Astrocyte (in vitro differentiated cells and primary cell): Measurements from ENCODE around the gene GLRX5. TPM values are rescaled to one million over a fixed set of nuclear protein-coding genes. Genes with fewer than 3 reads are reported as not detected.
A peak's percentile ranks its signal among the peaks of the same experiment; 100 is the strongest.

Experiments used
- DNase-seq: peaks from one replicate; pipeline ENCODE4 v3.0.0-alpha.2; 2010; ENCODE audit warnings: low read depth
- FAIRE-seq: peaks from 2 replicates; lab custom pipeline; 2011; peaks lifted over from hg19 to GRCh38; lab: Jason Lieb, UNC
- H2AFZ ChIP-seq: 2 replicates; pipeline ENCODE4 v1.6.0; 2012; ENCODE audit warnings: low read depth, low read length, inconsistent platforms
- H3K27ac ChIP-seq: 2 replicates; pipeline ENCODE4 v1.5.1; 2011; ENCODE audit warnings: low read depth, low read length, inconsistent platforms
- H3K27me3 ChIP-seq: 2 replicates; pipeline ENCODE4 v1.6.0; 2011; ENCODE audit warnings: low read length, inconsistent platforms; ENCODE audit not compliant: insufficient read depth
- H3K36me3 ChIP-seq: 2 replicates; pipeline ENCODE4 v1.5.1; 2011; ENCODE audit warnings: low read length, inconsistent platforms; ENCODE audit not compliant: insufficient read depth
- H3K4me1 ChIP-seq: 2 replicates; pipeline ENCODE4 v1.5.1; 2011; ENCODE audit warnings: low read length, inconsistent platforms; ENCODE audit not compliant: insufficient read depth
- H3K4me2 ChIP-seq: 2 replicates; pipeline ENCODE4 v1.6.0; 2012; ENCODE audit warnings: low read length, inconsistent platforms
- H3K4me3 ChIP-seq: 2 replicates; pipeline ENCODE4 v1.5.1; 2011; ENCODE audit warnings: low read depth, mild to moderate bottlenecking, low read length, inconsistent platforms; ENCODE audit not compliant: insufficient read depth
- H3K79me2 ChIP-seq: 2 replicates; pipeline ENCODE4 v1.6.0; 2012; ENCODE audit warnings: mild to moderate bottlenecking, low read length, inconsistent platforms; ENCODE audit not compliant: insufficient read depth
- H3K9ac ChIP-seq: 2 replicates; pipeline ENCODE4 v1.6.0; 2012; ENCODE audit warnings: mild to moderate bottlenecking, low read length, inconsistent platforms
- H3K9me3 ChIP-seq: 2 replicates; pipeline ENCODE4 v1.5.1; 2012; ENCODE audit warnings: low read depth, mild to moderate bottlenecking, low read length, inconsistent platforms; ENCODE audit not compliant: insufficient read depth
- H4K20me1 ChIP-seq: 2 replicates; pipeline ENCODE4 v1.6.0; 2012; ENCODE audit warnings: low read length, inconsistent platforms; ENCODE audit not compliant: insufficient read depth
- H3K27ac Mint-ChIP-seq: one replicate; pipeline ENCODE4 v1.8.0; 2021; ENCODE audit warnings: mild to moderate bottlenecking, mixed read lengths; ENCODE audit not compliant: unreplicated experiment
- H3K27me3 Mint-ChIP-seq: one replicate; pipeline ENCODE4 v1.8.0; 2021; ENCODE audit warnings: low read depth, mixed read lengths; ENCODE audit not compliant: unreplicated experiment
- H3K36me3 Mint-ChIP-seq: one replicate; pipeline ENCODE4 v1.8.0; 2021; ENCODE audit warnings: low read depth, mixed read lengths; ENCODE audit not compliant: unreplicated experiment
- H3K4me1 Mint-ChIP-seq: one replicate; pipeline ENCODE4 v1.8.0; 2021; ENCODE audit warnings: low read depth, mixed read lengths; ENCODE audit not compliant: unreplicated experiment
- H3K4me3 Mint-ChIP-seq: one replicate; pipeline ENCODE4 v1.8.0; 2021; ENCODE audit warnings: mild to moderate bottlenecking, moderate library complexity, mixed read lengths; ENCODE audit not compliant: unreplicated experiment
- H3K9me3 Mint-ChIP-seq: one replicate; pipeline ENCODE4 v1.8.0; 2021; ENCODE audit warnings: mild to moderate bottlenecking, mixed read lengths; ENCODE audit not compliant: unreplicated experiment
- EZH2 ChIP-seq: IDR thresholded peaks from 2 replicates; pipeline ENCODE4 v1.6.1; 2012; ENCODE audit warnings: mild to moderate bottlenecking, low read length, inconsistent platforms; ENCODE audit not compliant: insufficient read depth
- total RNA-seq: library from RNA; stranded (reverse); gene quantifications from 2 replicates; pipeline ENCODE4 v1.2.1, GENCODE V29; 2021
- TF ChIP-seq, protein P1 (sequence below): IDR thresholded peaks from 2 replicates; pipeline ENCODE4 v1.5.1; 2011; ENCODE audit warnings: low read depth, mild to moderate bottlenecking, inconsistent platforms, low read length, moderate library complexity; ENCODE audit not compliant: insufficient read depth

GLRX5 gene
- total RNA-seq, 1 donor from 2014 or later = 50.5 TPM

DNA sequence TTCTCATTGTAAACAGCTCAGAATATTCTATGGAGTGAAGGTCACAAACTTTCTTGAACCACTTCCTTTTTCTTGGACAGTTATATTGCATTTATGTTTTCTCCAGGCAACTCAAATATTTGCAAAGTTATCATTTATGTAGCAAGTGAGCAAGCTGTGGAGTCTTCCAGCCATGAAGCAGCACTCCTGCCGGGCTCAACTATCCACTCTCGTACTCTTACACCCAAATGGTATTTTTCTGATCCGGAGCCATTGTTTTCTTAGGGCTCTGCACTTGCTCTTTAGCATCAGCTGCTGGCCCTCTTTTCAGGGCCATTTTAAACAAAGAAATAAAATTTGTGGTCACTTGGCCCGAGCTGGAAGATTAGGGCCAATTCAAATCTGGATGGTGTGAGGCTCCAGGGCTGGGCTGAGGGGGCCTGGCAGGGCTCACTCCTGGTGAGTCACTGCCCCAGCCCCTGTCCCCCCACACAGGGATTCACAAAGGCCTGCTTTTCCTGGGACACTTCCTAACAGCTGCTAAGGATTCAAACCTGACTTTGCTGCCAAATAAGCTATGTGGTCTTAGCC lies 38.1 kb upstream of the GLRX5 start:
- Histone ChIP-seq H4K20me1 (no peaks in the 10 kb centered on the region), H2AFZ (no peak overlapping the region), H3K4me1 (peaks cover 28% of the 10 kb centered on the region), H3K79me2 (no peaks in the 10 kb centered on the region), H3K9ac (no peak overlapping the region), H3K4me3 (no peak overlapping the region), H3K27ac (no peak overlapping the region), H3K27me3 (no peaks in the 10 kb centered on the region), H3K9me3 (no peaks in the 10 kb centered on the region), H3K36me3 (no peaks in the 10 kb centered on the region), H3K4me2 (peak overlapping the region; percentile 32)
- no peak overlapping the region for H3K27ac Mint-ChIP-seq
- H3K4me3 Mint-ChIP-seq = no peak overlapping the region
- H3K4me1 Mint-ChIP-seq = peaks cover 19% of the 10 kb centered on the region
- FAIRE-seq (no peak), DNase-seq (peak; percentile 61)
- no peak for TF ChIP-seq EZH2
- TF ChIP-seq, protein P1, sequence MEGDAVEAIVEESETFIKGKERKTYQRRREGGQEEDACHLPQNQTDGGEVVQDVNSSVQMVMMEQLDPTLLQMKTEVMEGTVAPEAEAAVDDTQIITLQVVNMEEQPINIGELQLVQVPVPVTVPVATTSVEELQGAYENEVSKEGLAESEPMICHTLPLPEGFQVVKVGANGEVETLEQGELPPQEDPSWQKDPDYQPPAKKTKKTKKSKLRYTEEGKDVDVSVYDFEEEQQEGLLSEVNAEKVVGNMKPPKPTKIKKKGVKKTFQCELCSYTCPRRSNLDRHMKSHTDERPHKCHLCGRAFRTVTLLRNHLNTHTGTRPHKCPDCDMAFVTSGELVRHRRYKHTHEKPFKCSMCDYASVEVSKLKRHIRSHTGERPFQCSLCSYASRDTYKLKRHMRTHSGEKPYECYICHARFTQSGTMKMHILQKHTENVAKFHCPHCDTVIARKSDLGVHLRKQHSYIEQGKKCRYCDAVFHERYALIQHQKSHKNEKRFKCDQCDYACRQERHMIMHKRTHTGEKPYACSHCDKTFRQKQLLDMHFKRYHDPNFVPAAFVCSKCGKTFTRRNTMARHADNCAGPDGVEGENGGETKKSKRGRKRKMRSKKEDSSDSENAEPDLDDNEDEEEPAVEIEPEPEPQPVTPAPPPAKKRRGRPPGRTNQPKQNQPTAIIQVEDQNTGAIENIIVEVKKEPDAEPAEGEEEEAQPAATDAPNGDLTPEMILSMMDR = no peak
- no peaks in the 10 kb centered on the region for H3K36me3 Mint-ChIP-seq
- peaks cover 20% of the 10 kb centered on the region for H3K27me3 Mint-ChIP-seq
- H3K9me3 Mint-ChIP-seq = peaks cover 4% of the 10 kb centered on the region

DNA sequence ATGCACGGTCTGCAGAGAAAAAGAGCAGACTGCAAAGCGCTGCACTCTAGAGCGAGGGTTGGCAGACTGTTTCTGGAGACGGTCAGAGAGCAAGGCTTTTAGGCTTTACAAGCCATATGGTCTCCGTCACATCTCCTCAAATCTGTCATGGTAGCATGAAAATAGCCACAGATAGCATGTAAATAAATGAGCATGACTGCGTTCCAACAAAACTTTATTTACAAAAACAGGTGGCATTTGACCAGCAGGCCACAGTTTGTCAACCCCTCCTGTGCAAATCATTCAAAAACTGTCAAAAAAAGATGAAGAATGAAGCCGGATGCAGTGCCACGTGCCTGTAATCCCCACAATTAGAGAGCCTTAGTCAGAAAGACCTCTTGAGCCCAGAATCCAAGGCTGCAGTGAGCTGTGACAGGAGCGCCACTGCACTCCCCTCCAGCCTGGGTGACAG lies 37.3 kb upstream of the GLRX5 start:
- no peak for FAIRE-seq
- H3K4me2 ChIP-seq = no peak overlapping the region
- no peak overlapping the region for H3K27ac Mint-ChIP-seq

More for the DNA sequence above, 37.3 kb upstream of the GLRX5 start:
- DNase-seq = no peak
- Mint-ChIP-seq H3K36me3 (no peaks in the 10 kb centered on the region), H3K27me3 (peaks cover 21% of the 10 kb centered on the region), H3K4me1 (peaks cover 19% of the 10 kb centered on the region), H3K9me3 (no peaks in the 10 kb centered on the region), H3K4me3 (no peak overlapping the region)
- TF ChIP-seq, protein P1 = no peak
- TF ChIP-seq EZH2 = no peak
- Histone ChIP-seq H3K27ac (no peak overlapping the region), H3K27me3 (no peaks in the 10 kb centered on the region), H3K36me3 (no peaks in the 10 kb centered on the region), H4K20me1 (no peaks in the 10 kb centered on the region), H3K9me3 (no peaks in the 10 kb centered on the region), H3K79me2 (no peaks in the 10 kb centered on the region), H3K9ac (no peak overlapping the region), H2AFZ (no peak overlapping the region), H3K4me3 (no peak overlapping the region), H3K4me1 (peaks cover 28% of the 10 kb centered on the region)
